Endothelial cell of umbilical vein (primary cell): ENCODE results near the gene PIK3R2.

ENCODE experiments used
- FOS ChIP-seq: IDR thresholded peaks from 2 replicates; pipeline ENCODE4 v1.6.1; 2011; ENCODE audit warnings: mild to moderate bottlenecking, low read length, moderate library complexity, borderline replicate concordance; ENCODE audit not compliant: insufficient read depth
- GATA2 ChIP-seq: IDR thresholded peaks from 2 replicates; pipeline ENCODE4 v1.7.0; 2011; ENCODE audit warnings: low read depth, mild to moderate bottlenecking, moderate library complexity, mixed read lengths, low read length; ENCODE audit not compliant: insufficient read length, insufficient read depth
- MYC ChIP-seq: IDR thresholded peaks from one replicate; pipeline ENCODE4 v1.6.1; 2011; ENCODE audit warnings: mild to moderate bottlenecking, low read depth, low read length
- POLR2A ChIP-seq: IDR thresholded peaks from 2 replicates; pipeline ENCODE4 v1.6.1; 2012; ENCODE audit warnings: low read depth, mild to moderate bottlenecking, control low read depth, low read length
- POLR2AphosphoS5 ChIP-seq: IDR thresholded peaks from 2 replicates; pipeline ENCODE4 v1.6.1; 2012; ENCODE audit warnings: low read depth, mild to moderate bottlenecking, control low read depth, low read length, moderate library complexity; ENCODE audit not compliant: insufficient read depth
- TF ChIP-seq, protein P1 (sequence below), 2 donors: IDR thresholded peaks; 1 replicate in 1 of 2; 2 replicates in 1 of 2; pipeline ENCODE4 v1.5.1; 2011; ENCODE audit warnings: low read length in 2 of 2, mild to moderate bottlenecking in 2 of 2, moderate library complexity in 2 of 2, control low read depth in 1 of 2, inconsistent platforms in 1 of 2, low read depth in 1 of 2; ENCODE audit not compliant: insufficient read depth in 1 of 2; ENCODE audit errors: extremely low read depth in 1 of 2

GRCh38 chr19:18107235-18107634 lies 45.7 kb upstream of the PIK3R2 start:
- TF ChIP-seq POLR2AphosphoS5 (no peak), POLR2A (no peak), GATA2 (no peak), MYC (no peak), FOS (no peak)
- TF ChIP-seq, protein P1, sequence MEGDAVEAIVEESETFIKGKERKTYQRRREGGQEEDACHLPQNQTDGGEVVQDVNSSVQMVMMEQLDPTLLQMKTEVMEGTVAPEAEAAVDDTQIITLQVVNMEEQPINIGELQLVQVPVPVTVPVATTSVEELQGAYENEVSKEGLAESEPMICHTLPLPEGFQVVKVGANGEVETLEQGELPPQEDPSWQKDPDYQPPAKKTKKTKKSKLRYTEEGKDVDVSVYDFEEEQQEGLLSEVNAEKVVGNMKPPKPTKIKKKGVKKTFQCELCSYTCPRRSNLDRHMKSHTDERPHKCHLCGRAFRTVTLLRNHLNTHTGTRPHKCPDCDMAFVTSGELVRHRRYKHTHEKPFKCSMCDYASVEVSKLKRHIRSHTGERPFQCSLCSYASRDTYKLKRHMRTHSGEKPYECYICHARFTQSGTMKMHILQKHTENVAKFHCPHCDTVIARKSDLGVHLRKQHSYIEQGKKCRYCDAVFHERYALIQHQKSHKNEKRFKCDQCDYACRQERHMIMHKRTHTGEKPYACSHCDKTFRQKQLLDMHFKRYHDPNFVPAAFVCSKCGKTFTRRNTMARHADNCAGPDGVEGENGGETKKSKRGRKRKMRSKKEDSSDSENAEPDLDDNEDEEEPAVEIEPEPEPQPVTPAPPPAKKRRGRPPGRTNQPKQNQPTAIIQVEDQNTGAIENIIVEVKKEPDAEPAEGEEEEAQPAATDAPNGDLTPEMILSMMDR (IDR thresholded peaks at IDR 0.05; ENCODE audit: extremely low read depth in 1 of 2, insufficient read depth in 1 of 2, low read depth in 1 of 2, low read length in 2 of 2), result no peak
